NCI-H1105 (cell line): ENCODE results near the gene ZCCHC14.

Experiments
- DNase-seq: peaks from one replicate; lab custom pipeline; 2025; lab: John Stamatoyannopoulos, UW

ZCCHC14 gene

DNA sequence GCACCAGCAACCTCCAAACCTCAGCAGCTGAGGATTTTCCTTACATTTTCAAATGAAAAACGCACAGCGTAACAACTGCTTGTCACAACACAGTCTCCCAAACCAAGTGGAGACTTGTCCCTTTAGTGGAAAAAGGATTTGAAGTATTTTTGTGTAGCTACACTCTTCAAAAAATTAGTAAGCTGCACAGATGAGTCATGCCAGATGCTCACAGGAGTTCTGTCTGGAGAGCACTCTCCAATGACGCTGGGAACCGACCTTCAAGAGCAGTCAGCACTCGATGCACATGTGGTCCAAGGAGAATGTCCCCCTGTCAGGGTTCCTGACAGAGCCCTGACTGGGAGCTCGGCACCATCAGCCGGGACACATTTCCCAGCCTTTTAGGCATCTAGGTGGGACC lies 60.9 kb downstream of the ZCCHC14 start:
- DNase-seq, result no peak

DNA sequence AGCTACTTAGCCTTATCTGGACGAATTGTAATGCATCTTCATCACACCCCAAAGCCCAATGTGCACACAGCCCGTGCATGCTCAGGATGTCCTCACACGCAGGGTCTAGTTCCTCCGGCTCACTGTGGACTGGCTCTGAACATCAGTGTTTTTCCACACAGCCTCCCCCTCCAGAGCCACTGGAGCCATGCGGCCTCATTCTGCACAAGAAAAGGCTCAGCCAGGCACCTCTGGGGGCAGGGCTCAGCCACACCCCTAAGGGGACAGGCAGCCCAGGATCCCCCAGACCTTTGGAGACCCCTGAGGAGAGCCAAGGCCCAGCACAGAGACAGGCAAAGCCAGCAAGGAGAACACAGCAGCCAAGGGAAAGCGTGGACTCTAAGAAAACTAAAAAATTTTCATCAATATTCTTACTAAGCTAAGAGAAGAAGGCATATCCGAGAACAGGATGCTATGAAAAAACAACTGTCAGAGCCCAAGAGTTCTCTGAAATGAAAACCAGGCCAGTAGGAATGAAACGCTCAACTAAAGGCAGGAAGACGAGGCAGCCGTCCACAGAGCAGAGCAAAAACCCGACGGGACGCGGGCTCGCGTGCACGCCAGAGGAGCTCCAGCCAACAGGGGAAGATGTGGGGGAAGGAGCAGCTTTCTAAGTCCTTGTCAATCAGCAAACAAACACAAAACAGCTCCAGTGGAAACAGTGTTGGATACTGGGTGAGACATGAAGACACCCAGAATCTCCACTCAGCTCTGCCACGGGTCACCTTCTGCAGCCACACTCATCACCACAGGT lies 66.2 kb downstream of the ZCCHC14 start:
- DNase-seq, result no peak

DNA sequence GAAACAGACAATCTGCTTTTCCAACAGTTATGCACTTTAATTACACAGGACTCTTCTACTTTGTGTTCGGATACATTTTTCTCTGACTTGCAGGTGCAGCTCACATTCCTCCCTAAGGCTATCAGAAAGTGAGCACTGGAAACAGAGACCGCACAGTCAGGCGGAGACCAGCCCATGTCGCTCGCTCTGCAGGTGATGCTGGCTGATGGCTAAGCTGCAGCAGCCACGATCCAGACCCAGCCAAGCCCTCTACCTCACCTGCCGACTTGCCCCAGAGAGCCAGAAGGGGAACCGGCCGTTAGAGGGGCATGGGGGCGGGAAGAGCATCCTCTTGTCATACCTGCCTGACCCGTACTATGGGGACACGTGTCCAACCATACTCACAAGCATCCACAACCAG lies 66.9 kb downstream of the ZCCHC14 start:
- no peak for DNase-seq

DNA sequence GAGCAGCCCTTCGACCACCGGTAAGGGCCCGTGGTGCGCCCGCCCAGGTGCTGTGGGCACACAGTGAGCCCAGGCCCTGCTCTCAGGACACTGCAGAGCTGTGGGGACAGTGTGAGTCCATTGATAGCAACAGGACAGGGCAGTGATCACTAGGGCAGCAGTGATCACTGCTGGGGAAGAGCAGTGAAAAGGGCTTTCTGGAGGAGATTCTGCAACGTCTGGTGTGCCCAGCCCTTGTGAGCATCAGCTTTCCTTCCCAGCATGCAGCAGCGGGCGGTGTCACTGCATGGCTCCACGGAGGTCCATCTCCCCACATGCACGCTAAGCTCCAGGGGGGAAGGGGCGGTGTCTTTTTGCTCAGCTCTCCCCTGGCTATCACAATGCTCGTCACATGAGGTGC lies 68.6 kb downstream of the ZCCHC14 start:
- DNase-seq, result no peak

DNA sequence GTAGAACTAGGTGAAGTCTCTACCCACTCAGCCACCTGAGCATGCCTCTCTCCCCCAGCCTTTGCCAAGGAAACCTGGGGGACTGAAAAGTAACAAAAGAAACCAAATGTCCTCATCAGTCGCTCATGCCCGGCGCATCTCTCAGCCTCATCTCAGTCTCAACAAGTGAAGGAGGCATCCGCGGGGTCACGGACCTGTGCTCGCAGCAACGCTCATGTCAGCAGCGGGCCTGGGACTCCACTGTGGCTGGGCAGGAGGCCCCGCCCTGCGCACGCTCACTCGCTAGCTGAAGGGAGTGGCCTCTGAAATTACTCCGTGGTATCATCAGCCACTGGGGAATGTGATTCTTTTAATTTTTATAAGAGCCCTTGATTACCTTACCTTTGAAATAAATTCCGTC lies 69.4 kb downstream of the ZCCHC14 start:
- DNase-seq, result no peak

DNA sequence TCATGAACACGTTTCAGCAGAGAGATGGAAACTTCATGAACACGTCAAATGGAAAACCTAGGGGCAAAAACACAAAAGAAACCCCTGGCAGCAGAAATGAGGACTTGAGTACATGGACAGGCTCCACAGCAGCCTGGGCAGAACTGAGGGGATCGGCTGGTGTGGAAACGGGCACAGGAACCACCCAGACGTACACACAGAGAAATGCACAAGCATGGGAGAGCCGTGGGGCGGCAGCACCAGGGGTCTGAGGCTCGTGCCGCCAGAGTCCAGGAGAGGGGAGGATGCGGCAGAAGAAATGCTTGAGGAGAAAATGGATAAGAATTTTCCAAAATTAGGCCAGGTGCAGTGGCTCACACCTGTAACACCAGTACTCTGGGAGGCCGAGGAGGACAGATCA lies 70.7 kb downstream of the ZCCHC14 start:
- DNase-seq, result no peak

DNA sequence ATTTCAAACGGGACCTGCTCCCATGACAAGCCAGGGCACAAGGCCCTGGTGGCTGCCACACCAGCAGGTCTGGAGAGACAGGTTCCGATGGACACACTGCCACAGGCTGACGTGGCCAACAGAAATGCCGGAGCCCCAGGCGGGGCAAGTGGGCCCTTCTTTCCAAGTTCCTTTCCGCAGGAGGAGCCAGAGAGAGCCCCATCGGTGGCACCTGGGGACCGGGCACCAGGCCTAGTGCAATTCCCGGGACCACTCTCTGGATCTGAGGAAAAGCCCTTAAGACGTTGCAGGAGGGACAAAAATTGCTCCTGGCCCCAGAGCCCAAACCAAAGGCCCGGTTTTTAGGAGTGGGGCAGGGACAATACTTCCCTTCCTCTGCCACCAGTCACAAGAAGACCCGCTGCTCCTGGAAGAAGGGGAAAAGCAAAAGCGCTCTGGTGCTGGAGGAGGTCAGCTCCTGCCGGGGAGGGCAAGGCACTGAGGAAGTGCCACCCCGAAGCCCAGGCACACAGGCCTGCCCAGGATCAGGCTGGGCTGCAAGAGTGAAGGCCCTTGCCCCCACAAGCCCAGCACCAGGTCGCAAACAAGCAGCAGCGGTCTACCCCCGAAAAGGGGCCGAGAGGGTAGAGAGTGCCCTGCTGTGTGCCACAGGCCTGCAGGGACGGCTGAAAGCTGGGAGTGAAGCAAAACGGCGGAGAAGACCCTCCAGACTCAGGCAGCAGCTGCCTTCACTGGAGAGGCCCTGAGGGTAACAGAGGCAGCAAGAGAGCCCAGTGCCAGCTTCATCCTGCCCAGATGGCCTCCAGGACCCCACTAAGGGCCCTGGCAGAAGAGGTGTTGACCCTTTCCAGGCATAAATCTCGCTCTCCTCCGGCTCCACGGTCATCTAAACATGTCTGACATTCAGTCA lies 71.6 kb downstream of the ZCCHC14 start:
- no peak for DNase-seq

DNA sequence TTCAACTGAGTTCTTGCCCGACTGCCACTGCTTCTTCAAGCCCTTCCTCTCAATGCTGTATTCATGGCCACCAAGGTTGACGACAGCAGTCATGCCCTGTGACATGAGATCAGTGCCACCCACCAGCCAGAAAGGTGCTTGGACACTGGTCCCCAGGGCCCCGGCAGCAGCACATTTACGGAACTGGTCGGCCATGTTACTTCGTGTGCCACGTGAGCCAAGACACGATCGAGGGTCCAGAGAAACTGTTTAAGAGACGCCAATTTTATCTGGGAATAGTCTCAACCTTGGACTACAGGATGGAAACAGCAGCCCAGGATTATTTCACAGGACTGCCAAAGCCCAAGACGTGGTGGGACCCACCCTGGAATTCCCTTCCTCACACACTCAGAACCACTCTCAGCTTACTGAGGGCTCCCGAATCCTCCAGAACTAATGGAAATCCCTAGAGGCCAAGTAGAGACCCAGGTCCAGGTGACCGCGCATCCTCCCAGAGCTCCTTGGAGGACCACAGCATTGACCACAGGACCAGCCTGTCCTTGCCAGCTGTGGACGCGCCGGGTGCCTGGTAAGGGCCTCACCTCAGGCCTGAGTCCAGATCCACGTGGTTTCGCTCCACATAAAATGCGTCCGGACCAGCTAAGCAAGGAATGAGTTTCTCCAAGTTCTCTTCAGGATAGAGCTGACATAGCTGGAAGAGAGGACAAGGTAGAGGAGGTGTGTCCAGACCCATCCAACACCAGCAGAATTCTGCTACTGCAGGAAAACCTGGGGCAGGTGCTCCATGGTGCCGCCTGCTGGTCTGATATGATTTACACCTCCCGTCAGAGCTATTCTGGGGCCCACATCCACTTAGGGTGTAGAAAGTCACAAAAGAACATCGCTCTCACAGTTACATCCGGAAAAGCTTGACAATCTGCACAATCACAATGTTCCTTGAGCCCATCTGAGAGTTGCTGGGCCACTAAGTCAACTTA lies 72.5 kb downstream of the ZCCHC14 start:
- DNase-seq, result no peak

DNA sequence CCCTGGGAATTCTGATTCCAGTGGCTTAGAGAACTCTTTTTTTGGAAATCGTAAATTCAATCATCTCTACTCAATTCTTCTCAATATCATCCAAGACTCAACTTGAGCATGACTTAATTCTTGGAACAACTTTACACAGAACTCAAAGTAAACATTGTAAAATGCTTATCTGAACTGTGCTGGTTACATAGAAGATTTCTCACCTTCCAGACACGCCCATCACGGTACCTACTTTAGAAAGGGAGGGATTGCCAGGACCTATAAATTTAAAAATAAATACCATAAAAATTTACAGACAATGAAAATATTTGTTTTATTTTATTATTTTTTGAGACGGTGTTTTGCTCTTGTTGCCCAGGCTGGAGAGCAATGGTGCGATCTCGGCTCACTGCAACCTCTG lies 74.2 kb downstream of the ZCCHC14 start:
- DNase-seq, result no peak

DNA sequence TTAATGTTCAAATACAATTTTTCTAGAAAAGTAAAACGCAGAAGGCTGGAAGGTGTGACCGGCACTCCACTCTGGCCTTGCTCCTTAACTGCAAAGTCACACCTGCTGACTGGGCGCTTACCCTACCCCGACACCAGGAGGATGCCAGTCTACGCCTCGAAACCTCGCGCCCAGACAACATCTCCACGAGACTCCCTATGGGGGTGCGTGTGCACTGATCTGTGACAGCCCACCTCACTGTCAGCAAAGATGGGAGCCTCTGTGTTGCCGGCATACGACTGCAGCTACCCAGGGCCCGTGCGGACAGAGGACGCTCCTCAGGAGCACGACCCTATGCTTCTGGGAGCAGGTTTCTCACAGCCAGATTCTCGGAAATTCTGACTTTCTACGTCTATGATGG lies 74.6 kb downstream of the ZCCHC14 start:
- no peak for DNase-seq

DNA sequence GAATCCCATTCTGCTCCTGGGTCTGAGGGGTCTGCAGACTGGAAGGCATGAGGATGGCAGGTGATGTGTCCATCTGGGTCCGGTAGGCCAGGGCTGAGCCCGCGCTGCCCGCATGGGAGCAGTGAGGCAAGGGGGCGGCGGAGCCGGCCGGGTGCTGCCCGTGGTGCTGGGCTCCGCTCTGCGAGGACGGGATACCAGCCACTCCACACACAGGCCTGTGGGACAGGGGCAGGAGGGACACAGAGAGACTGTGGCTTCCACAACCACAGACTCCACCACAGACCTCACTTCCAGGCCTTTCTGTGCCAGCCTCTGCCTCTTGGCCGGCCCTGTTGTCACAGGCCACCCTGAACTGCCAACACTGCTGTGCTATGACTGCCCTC lies 75.3 kb downstream of the ZCCHC14 start:
- no peak for DNase-seq

DNA sequence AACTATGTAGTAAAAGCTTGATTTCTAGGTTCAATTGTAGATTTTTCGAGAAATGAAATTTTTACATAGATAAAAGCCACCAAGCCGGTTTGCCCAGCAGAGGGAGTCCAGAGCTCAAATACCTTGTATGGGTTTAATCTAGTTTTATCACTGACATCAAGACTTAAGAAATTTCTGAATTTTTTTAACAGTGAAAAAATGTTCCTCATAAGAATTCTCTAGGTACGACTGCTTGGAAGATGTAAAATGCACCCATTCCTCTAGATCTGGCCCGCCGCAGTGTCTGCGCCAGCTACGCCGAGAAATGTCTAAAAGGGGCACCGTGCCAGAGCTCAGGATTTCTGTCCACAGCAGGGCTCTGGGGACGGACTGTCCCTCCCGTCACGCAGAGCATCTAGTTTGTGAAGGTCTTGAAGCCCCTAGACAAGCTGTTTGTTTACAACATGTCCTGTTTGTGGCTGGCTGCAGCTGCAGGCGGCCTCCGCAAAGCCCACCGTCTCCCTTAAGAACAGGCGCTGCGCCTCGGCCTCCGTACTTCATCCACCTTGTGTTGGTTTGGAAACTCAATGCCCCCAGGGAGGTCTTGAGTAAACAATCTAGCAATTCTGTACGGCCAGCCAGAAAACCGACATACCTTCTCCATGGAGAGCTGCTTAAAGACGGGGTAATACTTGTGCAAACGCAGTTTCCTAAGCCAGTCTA lies 75.8 kb downstream of the ZCCHC14 start:
- no peak for DNase-seq

DNA sequence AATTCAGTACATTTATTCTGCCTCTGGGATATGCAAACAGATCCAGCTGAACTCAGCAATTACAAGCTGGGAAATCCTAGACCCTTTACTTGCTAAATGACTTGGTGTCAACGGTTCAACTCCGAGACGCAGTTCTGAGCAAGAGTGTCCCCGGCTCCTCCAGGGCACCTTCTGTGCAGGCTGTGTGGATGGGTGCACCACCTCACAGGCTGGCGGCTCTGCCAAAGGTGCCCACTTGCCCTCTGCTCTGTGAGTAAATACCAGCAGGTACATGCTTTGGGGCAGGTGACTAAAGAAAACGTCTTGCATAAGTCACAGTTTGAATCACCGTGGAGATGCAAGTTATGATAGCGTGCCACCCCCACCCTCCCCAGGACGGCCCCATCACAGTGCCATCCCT lies 77.4 kb downstream of the ZCCHC14 start:
- DNase-seq, result no peak

DNA sequence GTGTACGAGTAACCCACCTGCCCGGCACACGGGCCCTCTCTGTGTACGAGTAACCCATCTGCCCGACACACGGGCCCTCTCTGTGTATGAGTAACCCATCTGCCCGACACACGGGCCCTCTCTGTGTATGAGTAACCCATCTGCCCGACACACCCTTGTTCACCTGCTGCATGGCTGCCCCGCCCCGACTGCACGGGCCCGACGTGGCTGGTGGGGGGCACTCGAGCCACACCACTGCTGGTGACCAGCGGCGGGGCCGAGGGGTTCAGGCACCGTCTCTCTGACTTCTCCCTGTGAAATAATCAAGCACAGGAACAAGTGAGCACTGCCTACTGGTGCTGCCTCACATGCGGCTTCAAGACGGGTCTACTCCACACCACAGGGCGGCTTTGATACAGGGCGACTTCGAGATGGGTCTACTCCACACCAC lies 78.6 kb downstream of the ZCCHC14 start:
- DNase-seq, result no peak

DNA sequence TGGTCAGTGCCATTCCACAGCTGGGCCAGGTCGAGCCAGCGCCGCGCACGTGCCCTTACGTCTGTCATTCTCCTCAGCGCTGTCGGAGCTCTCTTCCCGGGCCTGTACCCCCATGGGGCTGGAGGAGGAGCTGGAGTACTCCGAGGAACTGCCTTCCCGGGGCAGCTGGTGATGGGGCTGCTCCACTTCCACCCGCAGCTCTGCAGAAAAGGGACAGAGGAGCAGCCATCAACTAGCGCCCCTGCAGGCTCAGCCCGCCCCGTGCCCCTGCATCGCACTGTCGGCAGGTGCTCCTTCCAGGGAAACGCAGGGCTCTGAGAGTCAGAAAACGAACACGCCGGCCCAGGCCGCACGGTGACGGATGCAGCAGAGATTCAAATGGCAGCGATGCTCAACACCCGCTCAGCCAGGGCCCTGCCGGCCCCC lies 79.8 kb downstream of the ZCCHC14 start:
- DNase-seq, result no peak

DNA sequence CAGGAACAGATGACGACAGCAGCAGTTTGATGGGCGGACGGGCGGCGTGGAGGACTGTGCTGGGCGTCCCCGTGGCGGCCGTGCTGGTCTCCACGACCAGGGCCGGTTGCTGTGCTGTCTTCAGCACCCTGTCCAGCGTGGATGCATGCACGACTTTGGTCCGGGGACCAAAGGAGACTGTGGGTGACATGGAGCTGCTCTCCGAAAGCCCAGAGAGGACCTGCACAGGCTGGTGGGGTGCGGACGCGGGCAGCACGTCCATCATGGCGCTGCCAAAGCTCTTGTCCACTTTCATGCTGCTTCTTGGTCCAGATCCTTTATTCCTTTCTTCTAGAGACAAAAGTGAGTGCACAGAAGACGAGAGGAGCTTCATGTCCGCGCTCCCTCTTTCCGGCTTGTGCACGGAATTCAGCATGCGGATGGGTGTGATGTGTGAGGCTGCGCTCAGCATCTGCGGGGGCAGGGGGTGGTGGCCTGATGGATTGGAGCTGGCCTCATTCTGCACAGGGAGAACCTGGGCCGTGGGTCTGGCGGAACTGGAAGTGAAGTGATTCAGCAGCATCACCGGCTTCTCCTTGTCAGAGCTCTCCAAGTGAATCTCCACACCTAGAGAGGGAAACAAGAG lies 80.3 kb downstream of the ZCCHC14 start:
- no peak for DNase-seq

DNA sequence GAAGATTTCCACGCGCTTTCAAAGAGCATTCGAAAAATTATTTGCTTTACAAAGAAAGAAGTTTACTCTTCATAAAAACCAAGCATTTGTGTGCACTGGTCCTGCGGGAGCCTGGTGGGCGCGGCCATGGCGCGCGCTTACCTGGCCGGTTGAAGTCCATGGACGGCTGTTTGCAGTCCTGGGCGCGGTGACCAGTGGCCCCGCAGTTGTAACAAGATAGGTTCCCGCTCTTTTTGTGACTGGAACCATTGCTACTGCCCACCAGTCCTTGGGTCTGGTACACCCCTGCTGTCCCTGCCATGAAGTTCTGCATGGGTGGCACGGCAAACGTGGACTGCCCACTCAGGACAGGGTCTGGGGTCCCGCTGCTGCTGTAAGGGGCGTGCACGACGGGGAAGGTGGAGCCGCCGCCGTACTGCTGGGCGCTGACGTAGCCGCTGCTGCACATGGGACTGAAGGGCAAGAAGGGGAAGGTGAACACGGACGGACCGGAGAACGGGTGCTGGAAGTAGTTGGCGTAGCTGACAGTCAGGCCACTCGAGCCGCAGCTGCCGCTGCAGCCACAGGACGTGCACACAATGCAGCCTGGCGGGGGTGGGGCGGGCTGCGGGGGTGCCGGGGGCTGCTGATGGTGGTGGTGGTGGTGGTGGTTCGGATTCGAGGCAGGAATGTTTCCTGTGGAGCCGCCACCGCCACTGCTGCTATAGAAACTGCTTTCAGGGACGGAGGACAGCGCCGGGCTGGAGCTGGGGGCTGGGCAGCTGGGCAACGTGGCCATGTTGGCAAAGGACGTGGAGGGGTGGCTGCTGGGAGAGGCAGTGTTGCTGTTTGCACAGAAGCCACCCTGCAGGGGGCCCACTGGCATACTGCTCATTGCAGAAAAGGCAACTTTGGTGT lies 81.2 kb downstream of the ZCCHC14 start:
- DNase-seq, result no peak

DNA sequence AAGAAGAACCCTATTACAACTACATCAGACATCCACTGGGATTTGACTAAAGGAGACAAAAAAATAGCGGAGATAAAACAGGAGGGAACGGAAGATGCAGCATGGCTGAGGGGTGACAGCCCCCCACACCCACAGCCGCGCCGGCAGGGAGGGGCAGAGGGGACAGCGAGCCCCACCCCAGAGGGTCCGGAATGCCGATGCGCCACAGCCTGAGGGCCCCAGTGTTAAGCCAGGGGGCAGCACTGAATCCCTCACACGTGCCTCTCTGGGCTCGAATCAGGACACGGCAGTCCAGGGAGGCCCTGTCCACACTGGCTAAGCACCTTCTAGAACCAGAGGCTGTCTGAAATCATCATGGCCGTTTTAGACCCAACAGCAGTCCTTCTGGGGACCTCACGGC lies 81.9 kb downstream of the ZCCHC14 start:
- DNase-seq, result no peak

DNA sequence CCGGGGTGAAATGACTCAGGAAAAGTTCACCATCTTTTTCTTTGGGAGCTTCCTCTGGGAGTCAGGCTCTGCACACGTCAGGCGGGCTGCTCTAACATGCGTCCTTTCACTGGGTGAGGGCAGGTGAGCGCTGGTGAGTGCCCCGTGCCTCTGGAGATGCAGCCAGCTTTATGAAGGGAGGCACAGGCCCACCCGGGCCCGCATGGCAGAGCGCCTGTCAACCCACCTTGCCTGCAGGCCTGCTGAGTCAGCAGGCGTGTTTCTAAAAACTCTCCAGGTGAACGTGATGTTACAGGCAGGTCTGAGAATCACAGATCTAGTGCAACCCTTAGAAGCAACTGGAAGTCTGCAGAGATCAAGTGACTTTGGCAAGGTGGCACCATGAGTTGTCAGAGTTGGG lies 82.3 kb downstream of the ZCCHC14 start:
- DNase-seq, result no peak

DNA sequence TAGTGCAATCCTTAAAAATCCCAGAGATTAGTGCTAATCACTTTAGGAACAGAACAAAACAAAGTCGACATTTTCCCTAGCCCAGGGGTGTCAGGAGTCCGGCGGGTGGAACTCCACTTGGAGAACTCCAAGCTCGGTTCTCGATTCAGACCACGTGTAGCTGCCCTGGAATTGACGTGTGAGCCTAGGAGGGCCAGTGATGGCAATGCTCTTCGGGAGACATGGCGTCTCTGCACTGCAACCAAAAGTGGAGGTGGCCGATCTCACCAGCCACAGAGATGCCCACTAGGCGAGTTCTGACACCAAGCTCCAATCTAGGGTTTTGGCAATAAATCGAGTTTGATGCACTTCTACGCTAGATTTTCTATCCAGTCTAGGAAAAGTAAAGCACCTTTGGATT lies 83.0 kb downstream of the ZCCHC14 start:
- no peak for DNase-seq
